Measurements from ENCODE around the gene F5. TPM values are rescaled to one million over a fixed set of nuclear protein-coding genes. Genes with fewer than 3 reads are reported as not detected.

Gene F5
- total and polyA plus RNA-seq, 9 of the 15 experiments (the other 6 are each of a cell fraction or from before 2014, with no cell fraction given) = 0.03 to 0.13 TPM; not detected in 7

DNA sequence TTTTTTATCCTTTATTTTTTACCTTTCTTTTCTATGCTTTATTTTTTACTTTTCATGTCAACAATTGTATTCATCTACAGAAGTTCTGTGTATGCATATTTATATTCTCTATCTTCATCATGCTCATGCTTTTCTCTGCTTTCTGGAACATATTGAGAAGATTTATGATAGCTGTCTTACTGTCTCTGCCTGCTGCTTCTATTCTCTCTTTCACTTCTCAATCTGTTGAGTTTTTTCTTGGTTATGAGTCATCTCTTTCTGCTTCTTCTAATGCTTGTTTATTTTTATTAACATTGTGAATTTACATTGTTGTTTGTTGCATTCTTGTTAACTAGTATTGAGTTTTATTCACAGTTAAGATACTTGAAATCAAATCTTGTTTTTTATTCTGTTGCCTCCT lies 22.6 kb downstream of the F5 start:
- Histone ChIP-seq H4K20me1 (replicated peaks; ENCODE audit: control insufficient read depth, insufficient read depth, low read length) (no peaks in the 10 kb centered on the region), H3K4me3 (no peak overlapping the region), H3K27me3 (ENCODE audit: control insufficient read depth in 2 of 2, insufficient read depth in 2 of 2, low read length in 2 of 2) (no peaks in the 10 kb centered on the region), H3K9me1 (ENCODE audit: control insufficient read depth, insufficient read depth, low read length) (no peaks in the 10 kb centered on the region), H3K9ac (ENCODE audit: insufficient read depth in 1 of 2, low read depth in 2 of 2, low read length in 2 of 2) (no peak overlapping the region), H3K9me3 (replicated peaks; ENCODE audit: control insufficient read depth, insufficient read depth, low read depth, low read length) (no peaks in the 10 kb centered on the region), H3K4me2 (ENCODE audit: insufficient read depth, low read length) (no peak overlapping the region), H3K27ac (ENCODE audit: extremely low read depth, low read depth, low read length) (no peak overlapping the region), H3K79me2 (ENCODE audit: control insufficient read depth, insufficient read depth, low read length) (no peaks in the 10 kb centered on the region), H2AFZ (ENCODE audit: low read depth, low read length) (no peak overlapping the region), H3K36me3 (ENCODE audit: control insufficient read depth, insufficient read depth, low read length) (no peaks in the 10 kb centered on the region), H3K4me1 (replicated peaks in 1 of 2; ENCODE audit: control insufficient read depth in 2 of 2, insufficient read depth in 2 of 2, low read length in 2 of 2) (no peaks in the 10 kb centered on the region)
- CTCF ChIA-PET (ENCODE audit: low intra/inter-chr PET ratio) = no interaction called here
- no peak for ATAC-seq
- no peak for FAIRE-seq
- DNase-seq (ENCODE audit: extremely low read depth in 1 of 4, low spot score in 3 of 4) = no peak
- POLR2A ChIA-PET = no interaction called here
- in situ Hi-C loops (cut with MboI) = no loop called here
- BruUV-seq (replicated peaks) = no TSS peak
- TF ChIP-seq KLF1 (tag; IDR thresholded peaks at IDR 0.05) (no peak), ZNF551 (CRISPR knock-in tag; IDR thresholded peaks at IDR 0.05) (no peak), CBX2 (IDR thresholded peaks at IDR 0.05; ENCODE audit: insufficient read depth, low read length, poor library complexity, severe bottlenecking) (no peak), ZNF644 (tag; IDR thresholded peaks at IDR 0.05; ENCODE audit: low read depth) (no peak), PCBP1 (IDR thresholded peaks at IDR 0.05; ENCODE audit: low read depth, low read length, poor library complexity, severe bottlenecking) (no peak)
- TF ChIP-seq, protein P1, sequence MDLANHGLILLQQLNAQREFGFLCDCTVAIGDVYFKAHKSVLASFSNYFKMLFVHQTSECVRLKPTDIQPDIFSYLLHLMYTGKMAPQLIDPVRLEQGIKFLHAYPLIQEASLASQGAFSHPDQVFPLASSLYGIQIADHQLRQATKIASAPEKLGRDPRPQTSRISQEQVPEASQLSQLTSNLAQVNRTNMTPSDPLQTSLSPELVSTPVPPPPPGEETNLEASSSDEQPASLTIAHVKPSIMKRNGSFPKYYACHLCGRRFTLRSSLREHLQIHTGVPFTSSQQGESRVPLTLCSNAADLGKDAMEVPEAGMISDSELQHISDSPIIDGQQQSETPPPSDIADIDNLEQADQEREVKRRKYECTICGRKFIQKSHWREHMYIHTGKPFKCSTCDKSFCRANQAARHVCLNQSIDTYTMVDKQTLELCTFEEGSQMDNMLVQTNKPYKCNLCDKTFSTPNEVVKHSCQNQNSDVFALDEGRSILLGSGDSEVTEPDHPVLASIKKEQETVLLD (IDR thresholded peaks at IDR 0.05) = no peak
- TF ChIP-seq, protein P2, sequence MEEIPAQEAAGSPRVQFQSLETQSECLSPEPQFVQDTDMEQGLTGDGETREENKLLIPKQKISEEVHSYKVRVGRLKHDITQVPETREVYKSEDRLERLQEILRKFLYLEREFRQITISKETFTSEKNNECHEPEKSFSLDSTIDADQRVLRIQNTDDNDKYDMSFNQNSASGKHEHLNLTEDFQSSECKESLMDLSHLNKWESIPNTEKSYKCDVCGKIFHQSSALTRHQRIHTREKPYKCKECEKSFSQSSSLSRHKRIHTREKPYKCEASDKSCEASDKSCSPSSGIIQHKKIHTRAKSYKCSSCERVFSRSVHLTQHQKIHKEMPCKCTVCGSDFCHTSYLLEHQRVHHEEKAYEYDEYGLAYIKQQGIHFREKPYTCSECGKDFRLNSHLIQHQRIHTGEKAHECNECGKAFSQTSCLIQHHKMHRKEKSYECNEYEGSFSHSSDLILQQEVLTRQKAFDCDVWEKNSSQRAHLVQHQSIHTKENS (CRISPR knock-in tag; IDR thresholded peaks at IDR 0.05) = no peak
- intact Hi-C loops (cut with micrococcal nuclease) = no loop called here
